Activated naive CD8-positive, alpha-beta T cell treated with anti-CD3 and anti-CD28 coated beads, Interleukin-2, amount 10 ng/mL, durations not matched to agents 7 days and 5 days (primary cell): ENCODE data around the gene GNA12. TPM values are rescaled to one million over a fixed set of nuclear protein-coding genes. Genes with fewer than 3 reads are reported as not detected.
"Not testable (repeated sequence)": the region's sequence is repeated elsewhere in the genome, so short reads cannot be mapped to it uniquely, and the experiment has no call there.

ENCODE experiments used
- ATAC-seq: fragments of 150-1000 bp; cut with Tn5 transposase; one replicate; pipeline ENCODE4 v1.10.0; 2021; ENCODE audit warnings: low read depth, moderate library complexity
- POLR2A ChIA-PET: fragments of 350-600 bp; sonication (Branson Sonifier 250); formaldehyde crosslinking; loops from one replicate; lab custom pipeline; 2021; ENCODE audit warnings: antibody characterized with exemption; lab: Charles Lee
- DNase-seq: peaks from one replicate; pipeline ENCODE4 v3.0.0; 2021
- H3K27ac Mint-ChIP-seq: one replicate; pipeline ENCODE4 v1.8.0; 2022; ENCODE audit warnings: mild to moderate bottlenecking, mixed read lengths
- H3K27me3 Mint-ChIP-seq: one replicate; pipeline ENCODE4 v1.8.0; 2022; ENCODE audit warnings: mild to moderate bottlenecking, moderate library complexity, mixed read lengths
- H3K36me3 Mint-ChIP-seq: one replicate; pipeline ENCODE4 v1.8.0; 2021; ENCODE audit warnings: mild to moderate bottlenecking, mixed read lengths
- H3K4me1 Mint-ChIP-seq: one replicate; pipeline ENCODE4 v1.8.0; 2021; ENCODE audit warnings: mixed read lengths
- H3K4me3 Mint-ChIP-seq: one replicate; pipeline ENCODE4 v1.8.0; 2022; ENCODE audit warnings: mild to moderate bottlenecking, moderate library complexity, mixed read lengths
- H3K9me3 Mint-ChIP-seq: one replicate; pipeline ENCODE4 v1.8.0; 2021; ENCODE audit warnings: mixed read lengths
- total RNA-seq, 2 experiments: library from RNA; stranded (reverse); gene quantifications; one replicate each; pipeline ENCODE4 v1.2.3, GENCODE V29; 2021

Gene GNA12
- total RNA-seq, 2 experiments from 2014 or later, result 14.5 to 17.4 TPM

DNA sequence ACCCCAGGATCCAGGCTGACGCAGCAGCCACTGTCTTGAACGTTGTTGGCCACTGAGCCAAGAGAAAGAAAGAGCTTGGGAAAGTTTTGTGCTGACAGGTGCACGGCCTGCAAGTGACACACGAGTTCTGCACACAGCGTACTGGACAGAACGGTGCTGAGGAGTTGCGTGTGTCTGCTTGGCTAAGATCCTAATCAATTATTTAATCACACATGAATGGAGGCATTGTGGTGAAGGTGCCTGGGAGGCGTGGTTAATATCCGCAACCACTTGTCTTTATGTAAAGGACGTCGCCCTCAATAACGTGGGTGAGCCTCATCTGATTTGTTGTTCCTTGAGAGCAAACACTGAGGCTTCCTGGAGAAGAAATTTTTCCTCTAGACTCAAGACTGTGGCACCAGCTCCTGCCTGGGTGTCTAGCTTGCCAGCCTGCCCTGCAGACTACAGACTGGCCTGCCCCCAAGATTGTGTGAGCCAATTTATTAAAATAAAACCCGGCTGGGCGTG lies 16.6 kb upstream of the GNA12 start:
- POLR2A ChIA-PET, result no interaction called here
- H3K4me3 Mint-ChIP-seq, result no peak overlapping the region
- no peaks in the 10 kb centered on the region for H3K9me3 Mint-ChIP-seq
- H3K27me3 Mint-ChIP-seq, result peaks cover 2% of the 10 kb centered on the region
- no peak for ATAC-seq
- no peaks in the 10 kb centered on the region for H3K36me3 Mint-ChIP-seq
- no peak overlapping the region for H3K27ac Mint-ChIP-seq
- H3K4me1 Mint-ChIP-seq, result peaks cover 23% of the 10 kb centered on the region
- no peak for DNase-seq

DNA sequence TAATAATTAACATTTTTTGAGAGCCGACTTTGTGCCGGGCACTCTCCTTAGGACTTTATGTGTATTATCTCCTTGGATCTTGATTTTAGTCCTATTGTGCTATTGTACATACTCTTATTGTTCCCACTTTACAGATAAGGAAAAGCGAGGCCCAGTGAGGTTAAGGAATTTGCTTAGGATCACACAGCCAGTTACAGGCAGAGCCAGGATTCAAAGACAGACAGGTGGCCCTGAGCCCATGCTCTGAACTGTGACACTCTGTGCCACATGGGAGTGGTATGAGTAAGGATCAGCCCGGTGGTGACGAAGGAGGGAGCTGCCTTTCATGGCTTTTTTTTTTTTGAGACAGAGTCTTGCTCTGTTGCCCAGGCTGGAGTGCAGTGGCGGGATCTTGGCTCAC lies 15.8 kb upstream of the GNA12 start:
- ATAC-seq (no peak), DNase-seq (no peak)
- no peak overlapping the region for H3K4me3 Mint-ChIP-seq
- no peaks in the 10 kb centered on the region for H3K9me3 Mint-ChIP-seq
- POLR2A ChIA-PET, result no interaction called here
- H3K27me3 Mint-ChIP-seq, result peaks cover 4% of the 10 kb centered on the region
- no peaks in the 10 kb centered on the region for H3K36me3 Mint-ChIP-seq
- no peak overlapping the region for H3K27ac Mint-ChIP-seq
- H3K4me1 Mint-ChIP-seq, result peaks cover 22% of the 10 kb centered on the region

DNA sequence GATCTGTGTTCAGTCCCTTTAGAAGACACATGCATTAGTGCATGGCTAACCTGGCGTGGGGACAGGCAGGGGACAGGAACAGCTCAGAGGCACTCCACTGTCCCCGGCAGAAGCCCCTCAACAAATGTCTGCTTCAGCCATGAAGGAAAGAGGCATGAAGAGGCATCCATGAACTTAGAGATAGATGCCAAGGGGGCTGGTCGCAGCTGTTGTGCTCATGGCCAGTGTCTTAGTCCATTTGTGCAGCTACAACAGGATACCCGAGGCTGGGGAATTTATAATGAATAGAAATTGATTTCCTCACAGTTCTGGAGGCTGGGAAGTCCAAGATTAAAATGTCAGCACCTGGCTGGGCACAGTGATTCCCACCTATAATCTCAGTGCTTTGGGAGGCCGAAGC lies 14.5 kb upstream of the GNA12 start:
- no peak for ATAC-seq
- no peak overlapping the region for H3K27ac Mint-ChIP-seq

DNA sequence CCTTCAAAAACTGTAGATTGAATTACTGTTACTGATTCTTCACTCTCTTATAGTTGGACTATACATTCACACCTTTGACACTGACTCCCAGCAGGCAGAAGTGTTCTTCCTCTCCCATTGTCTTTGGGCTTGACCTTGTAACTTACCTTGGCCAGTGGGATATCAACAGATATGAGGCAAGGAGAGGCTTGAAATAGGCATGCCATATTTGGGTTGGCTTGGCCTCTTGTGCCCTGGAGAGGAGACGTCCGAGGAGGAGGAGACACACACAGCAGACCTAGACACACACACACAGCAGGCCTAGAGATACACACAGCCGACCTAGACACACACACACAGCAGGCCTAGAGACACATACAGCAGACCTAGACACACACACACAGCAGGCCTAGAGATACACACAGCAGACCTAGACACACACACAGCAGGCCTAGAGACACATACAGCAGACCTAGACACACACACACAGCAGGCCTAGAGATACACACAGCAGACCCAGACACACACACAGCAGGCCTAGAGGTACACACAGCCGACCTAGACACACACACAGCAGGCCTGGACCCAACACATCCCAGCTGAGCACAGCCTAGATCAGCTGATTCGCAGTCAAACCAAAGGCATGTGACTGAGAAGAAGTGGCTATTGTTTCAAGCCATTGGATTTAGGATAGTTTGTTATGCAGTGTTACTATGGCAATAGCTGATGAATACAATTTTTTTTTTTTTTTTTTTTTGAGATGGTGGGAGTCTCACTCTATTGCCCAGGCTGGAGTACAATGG lies 12.5 kb upstream of the GNA12 start:
- POLR2A ChIA-PET, result no interaction called here
- H3K9me3 Mint-ChIP-seq, result no peaks in the 10 kb centered on the region
- H3K4me1 Mint-ChIP-seq, result no peaks in the 10 kb centered on the region
- no peaks in the 10 kb centered on the region for H3K36me3 Mint-ChIP-seq
- no peak for ATAC-seq
- H3K4me3 Mint-ChIP-seq, result no peak overlapping the region
- H3K27ac Mint-ChIP-seq, result no peak overlapping the region
- H3K27me3 Mint-ChIP-seq, result peaks cover 4% of the 10 kb centered on the region
- DNase-seq, result no peak

More for the DNA sequence above, 14.5 kb upstream of the GNA12 start:
- no peaks in the 10 kb centered on the region for H3K36me3 Mint-ChIP-seq
- no peak for DNase-seq
- no peak overlapping the region for H3K4me3 Mint-ChIP-seq
- POLR2A ChIA-PET, result no interaction called here
- H3K27me3 Mint-ChIP-seq, result peaks cover 4% of the 10 kb centered on the region
- H3K9me3 Mint-ChIP-seq, result no peaks in the 10 kb centered on the region
- H3K4me1 Mint-ChIP-seq, result peaks cover 13% of the 10 kb centered on the region

DNA sequence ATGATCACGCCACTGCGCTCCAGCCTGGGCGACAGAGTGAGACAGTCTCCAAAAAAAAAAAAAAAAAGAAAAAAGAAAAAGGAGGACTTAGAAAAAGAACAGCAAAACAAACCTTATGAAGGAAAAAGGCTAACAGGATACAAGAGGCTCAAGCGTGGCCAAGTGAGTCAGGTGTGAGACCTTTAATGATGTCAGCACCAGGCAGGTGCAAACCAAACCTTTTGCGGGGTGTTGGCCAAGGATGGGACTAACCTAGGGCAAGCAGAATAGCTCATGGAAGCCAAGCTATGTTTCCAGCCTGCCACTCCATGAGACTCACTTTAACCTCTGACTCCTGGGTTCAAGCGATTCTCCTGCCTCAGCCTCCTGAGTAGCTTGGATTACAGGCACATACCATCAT lies 11.3 kb upstream of the GNA12 start:
- Mint-ChIP-seq H3K4me3 (no peak overlapping the region), H3K9me3 (no peaks in the 10 kb centered on the region), H3K36me3 (no peaks in the 10 kb centered on the region), H3K27ac (no peak overlapping the region), H3K27me3 (peaks cover 4% of the 10 kb centered on the region), H3K4me1 (peaks cover 3% of the 10 kb centered on the region)
- DNase-seq, result no peak
- POLR2A ChIA-PET, result no interaction called here
- ATAC-seq, result no peak

DNA sequence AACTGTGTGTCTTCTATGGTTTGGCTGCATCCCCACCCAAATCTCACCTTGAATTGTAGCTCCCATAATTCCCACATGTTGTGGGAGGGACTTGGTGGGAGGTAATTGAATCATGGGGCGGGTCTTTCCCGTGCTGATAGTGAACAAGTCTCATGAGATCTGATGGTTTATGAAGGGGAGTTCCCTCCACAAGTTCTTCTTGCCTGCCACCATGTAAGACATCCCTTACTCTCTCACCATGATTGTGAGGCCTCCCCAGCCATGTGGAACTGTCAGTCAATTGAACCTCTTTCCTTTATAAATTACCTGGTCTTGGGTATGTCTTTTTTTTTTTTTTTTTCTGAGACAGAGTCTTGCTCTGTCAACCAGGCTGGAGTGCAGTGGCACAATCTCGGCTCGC lies 9.4 kb upstream of the GNA12 start:
- POLR2A ChIA-PET, H3K27me3 Mint-ChIP-seq, ATAC-seq, H3K4me1 Mint-ChIP-seq, H3K27ac Mint-ChIP-seq, H3K4me3 Mint-ChIP-seq, H3K36me3 Mint-ChIP-seq, H3K9me3 Mint-ChIP-seq, DNase-seq: not testable (repeated sequence)

DNA sequence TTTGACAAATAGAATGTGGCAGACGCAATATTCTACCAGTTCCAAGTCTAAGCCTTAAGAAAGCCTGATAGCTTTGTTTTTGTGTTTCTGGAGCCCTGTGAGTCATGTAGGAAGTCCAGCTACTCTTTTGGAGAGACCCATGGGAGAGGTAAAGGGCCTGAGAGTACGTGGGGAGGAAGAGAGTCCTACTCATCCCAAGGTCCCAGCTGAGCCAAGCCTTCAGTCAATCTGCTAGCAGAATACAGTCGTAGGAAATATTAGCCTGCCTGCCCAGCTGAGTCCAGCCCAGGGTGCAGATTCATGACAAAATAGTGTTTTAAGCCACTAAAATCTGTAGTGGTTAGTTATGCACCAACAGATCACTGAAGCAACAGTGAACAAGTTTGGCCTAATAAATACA lies 9.0 kb upstream of the GNA12 start:
- Mint-ChIP-seq H3K9me3 (no peaks in the 10 kb centered on the region), H3K4me1 (peaks cover 3% of the 10 kb centered on the region), H3K36me3 (no peaks in the 10 kb centered on the region), H3K27ac (no peak overlapping the region), H3K4me3 (no peak overlapping the region), H3K27me3 (peaks cover 4% of the 10 kb centered on the region)
- ATAC-seq, result no peak
- no peak for DNase-seq
- POLR2A ChIA-PET, result interaction anchor here (0.7 kb wide), 1 partner anchor 129 kb away, joined by 4 read pairs; no protein-coding TSS in a partner anchor

DNA sequence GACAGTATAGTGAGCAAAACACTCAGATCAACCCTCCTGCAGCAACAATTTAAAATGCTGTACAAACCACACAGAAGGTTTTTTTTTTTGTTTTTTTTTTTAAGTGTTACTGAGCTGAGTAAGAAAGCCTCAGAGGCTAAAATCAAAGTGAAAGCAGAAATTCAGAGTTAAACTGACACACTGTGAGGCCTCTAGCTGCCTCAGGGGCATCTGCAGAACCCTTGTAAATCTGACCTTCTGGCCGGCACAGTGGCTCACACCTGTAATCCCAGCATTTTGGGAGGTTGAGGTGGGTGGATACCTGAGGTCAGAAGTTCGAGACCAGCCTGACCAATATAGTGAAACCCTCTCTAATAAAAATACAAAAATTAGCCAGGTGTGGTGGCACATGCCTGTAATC lies 7.4 kb upstream of the GNA12 start:
- POLR2A ChIA-PET, result no interaction called here
- DNase-seq, result no peak
- Mint-ChIP-seq H3K9me3 (no peaks in the 10 kb centered on the region), H3K36me3 (no peaks in the 10 kb centered on the region), H3K4me3 (no peak overlapping the region), H3K27me3 (peaks cover 6% of the 10 kb centered on the region), H3K4me1 (peaks cover 3% of the 10 kb centered on the region), H3K27ac (peak overlapping the region; percentile 19)
- peak; percentile 86 for ATAC-seq

DNA sequence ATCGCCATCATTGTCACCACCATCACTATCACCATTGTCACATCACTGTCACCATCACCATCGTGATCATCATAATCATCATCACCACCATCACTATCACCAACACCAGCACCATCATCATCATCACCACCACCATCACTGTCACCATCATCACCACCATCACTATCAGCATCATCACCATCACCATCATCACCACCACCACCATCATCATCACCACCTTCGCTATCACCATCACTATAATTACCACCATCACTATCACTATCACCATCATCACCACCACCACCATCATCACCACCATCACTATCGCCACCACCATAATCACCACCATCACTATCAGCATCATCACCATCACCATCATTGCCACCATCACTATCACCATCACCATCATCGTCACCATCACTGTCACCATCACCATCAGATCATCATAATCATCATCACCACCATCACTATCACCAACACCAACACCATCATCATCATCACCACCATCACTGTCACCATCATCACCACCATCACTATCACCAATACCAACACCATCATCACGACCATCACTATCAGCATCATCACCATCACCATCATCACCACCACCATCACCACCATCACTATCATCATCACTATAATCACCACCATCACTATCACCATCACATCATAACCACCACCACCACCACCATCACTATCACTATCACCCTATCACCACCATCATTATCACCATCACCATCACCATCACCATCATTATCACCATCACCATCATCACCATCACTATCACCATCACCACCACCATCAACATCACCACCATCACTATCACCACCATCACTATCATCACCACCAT lies 6.0 kb upstream of the GNA12 start:
- Mint-ChIP-seq H3K27ac (no peak overlapping the region), H3K27me3 (peaks cover 3% of the 10 kb centered on the region), H3K4me1 (peaks cover 8% of the 10 kb centered on the region), H3K9me3 (no peaks in the 10 kb centered on the region), H3K4me3 (no peak overlapping the region), H3K36me3 (no peaks in the 10 kb centered on the region)
- no peak for DNase-seq
- POLR2A ChIA-PET, result no interaction called here
- no peak for ATAC-seq

DNA sequence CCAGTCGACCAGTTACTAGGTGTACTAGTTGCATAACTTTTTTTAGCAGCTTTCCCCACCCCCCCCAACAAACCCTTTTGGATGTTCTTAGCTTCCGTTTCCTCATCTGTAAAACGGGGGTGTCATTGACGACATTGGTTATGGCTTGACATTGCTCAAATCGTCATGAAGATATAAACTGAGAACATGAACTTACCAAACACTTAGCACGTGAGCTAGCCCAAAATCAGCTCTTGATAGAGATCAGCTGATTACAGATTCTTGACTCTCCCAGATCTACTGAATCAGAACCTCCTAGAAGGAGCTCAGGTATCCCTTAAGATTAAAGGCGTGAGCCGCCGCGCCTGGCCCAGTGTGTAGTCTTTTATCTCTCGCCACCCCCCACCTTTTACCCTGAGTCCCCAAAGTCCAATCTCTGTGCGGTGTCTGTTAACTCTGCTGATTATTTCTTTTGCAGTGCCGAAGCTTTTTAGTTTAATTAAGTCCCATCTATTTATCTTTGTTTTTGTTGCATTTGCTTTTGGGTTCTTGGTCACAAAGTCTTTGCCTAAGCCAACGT lies 1.0 kb upstream of the GNA12 start:
- H3K27ac Mint-ChIP-seq, result peak overlapping the region; percentile 22
- DNase-seq (no peak), ATAC-seq (no peak)
- POLR2A ChIA-PET, result interaction anchor here (0.6 kb wide), 1 partner anchor 56 kb away, joined by 6 read pairs; no protein-coding TSS in a partner anchor
- H3K9me3 Mint-ChIP-seq, result no peaks in the 10 kb centered on the region
- H3K4me1 Mint-ChIP-seq, result peaks cover 16% of the 10 kb centered on the region
- no peaks in the 10 kb centered on the region for H3K36me3 Mint-ChIP-seq
- peak overlapping the region; percentile 84 for H3K4me3 Mint-ChIP-seq
- peaks cover 2% of the 10 kb centered on the region for H3K27me3 Mint-ChIP-seq

DNA sequence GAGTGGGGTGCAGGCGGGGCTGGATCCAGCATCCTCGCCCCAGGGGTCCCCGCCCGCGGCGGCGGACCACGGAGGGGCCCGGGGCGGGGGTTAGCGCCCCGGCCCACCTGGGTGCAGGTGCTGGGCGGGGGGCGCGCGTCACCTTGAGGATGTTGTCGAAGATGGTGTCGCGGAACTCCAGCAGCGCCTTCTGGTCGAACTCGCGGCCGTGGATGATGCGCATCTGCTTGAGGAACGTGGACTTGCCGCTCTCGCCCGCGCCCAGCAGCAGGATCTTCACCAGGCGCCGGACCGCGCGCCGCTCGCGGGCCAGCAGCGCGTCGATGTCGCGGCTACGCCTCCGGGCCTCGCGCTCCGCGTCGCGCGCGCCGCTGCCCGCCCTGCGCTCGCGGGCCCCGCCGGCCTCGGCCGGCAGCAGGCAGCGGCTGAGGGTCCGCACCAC lies 376 bp downstream of the GNA12 start:
- Mint-ChIP-seq H3K27ac (no peak overlapping the region), H3K9me3 (no peaks in the 10 kb centered on the region), H3K36me3 (peaks cover 2% of the 10 kb centered on the region), H3K4me1 (peaks cover 18% of the 10 kb centered on the region), H3K4me3 (peak overlapping the region; percentile 66), H3K27me3 (peaks cover 2% of the 10 kb centered on the region)
- ATAC-seq, result peak; percentile 25
- no peak for DNase-seq
- POLR2A ChIA-PET, result no interaction called here

DNA sequence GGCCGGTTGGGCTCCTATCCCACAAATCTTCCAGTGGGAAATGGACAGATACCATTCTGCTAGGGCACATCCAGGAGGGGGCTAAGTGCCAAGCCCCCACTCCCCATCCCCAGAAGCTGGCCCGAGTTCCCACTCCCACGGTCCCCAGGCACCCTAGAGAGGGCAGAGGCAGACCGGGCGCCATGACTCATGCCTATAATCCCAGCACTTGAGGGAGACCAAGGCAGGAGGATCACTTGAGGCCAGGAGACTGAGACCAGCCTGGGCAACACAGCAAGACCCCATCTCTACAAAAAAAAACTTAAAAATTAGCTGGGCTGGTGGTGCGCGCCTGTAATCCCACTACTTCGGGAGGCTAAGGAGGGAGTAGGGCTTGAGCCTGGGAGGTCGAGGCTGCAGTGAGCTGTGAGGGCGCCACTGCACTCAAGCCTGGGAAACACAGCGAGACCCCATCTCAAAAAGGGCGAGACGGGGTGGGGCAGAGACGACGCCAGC lies 870 bp downstream of the GNA12 start:
- H3K9me3 Mint-ChIP-seq, result no peaks in the 10 kb centered on the region
- no peak for ATAC-seq
- H3K27ac Mint-ChIP-seq, result peak overlapping the region; percentile 54
- DNase-seq, result no peak
- POLR2A ChIA-PET, result no interaction called here
- peaks cover 2% of the 10 kb centered on the region for H3K27me3 Mint-ChIP-seq
- H3K36me3 Mint-ChIP-seq, result peaks cover 4% of the 10 kb centered on the region
- peaks cover 19% of the 10 kb centered on the region for H3K4me1 Mint-ChIP-seq
- H3K4me3 Mint-ChIP-seq, result peak overlapping the region; percentile 79

DNA sequence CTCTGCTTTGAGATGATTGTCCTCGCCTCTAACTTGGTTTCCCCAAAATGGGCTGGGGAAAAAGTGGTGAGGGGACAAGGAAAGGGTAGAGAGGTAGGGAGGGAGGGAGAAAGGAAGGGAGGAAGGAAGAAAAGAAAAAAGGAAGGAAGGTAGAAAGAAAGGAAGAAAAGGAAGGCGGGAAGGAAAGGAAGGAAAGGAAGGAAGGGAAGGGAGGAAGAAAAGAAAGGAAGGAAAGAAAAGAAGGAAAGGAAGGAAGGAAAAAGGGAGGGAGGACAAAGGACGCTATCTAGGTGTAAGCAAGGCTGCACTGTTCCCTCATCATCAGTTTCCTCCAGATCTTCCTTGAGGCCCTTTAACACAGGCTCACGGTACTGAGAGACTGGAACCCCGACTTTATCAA lies 2.2 kb downstream of the GNA12 start:
- no peaks in the 10 kb centered on the region for H3K27me3 Mint-ChIP-seq
- peaks cover 28% of the 10 kb centered on the region for H3K4me1 Mint-ChIP-seq
- H3K4me3 Mint-ChIP-seq, result no peak overlapping the region
- DNase-seq, result no peak
- POLR2A ChIA-PET, result no interaction called here
- no peak for ATAC-seq
- no peaks in the 10 kb centered on the region for H3K9me3 Mint-ChIP-seq
- no peak overlapping the region for H3K27ac Mint-ChIP-seq
- peaks cover 4% of the 10 kb centered on the region for H3K36me3 Mint-ChIP-seq
